Measurements from ENCODE around the gene GATD1.
"Not testable (repeated sequence)": the region's sequence is repeated elsewhere in the genome, so short reads cannot be mapped to it uniquely, and the experiment has no call there.

Gene GATD1

GRCh38 chr11:742571-743201 lies 34.6 kb downstream of the GATD1 start:
- Mint-ChIP-seq H3K27me3 (ENCODE audit: low read depth, poor library complexity) (peaks cover 33% of the 10 kb centered on the region), H3K27ac (no peak overlapping the region), H3K4me1 (peaks cover 13% of the 10 kb centered on the region), H3K4me3 (no peak overlapping the region), H3K9me3 (no peaks in the 10 kb centered on the region), H3K36me3 (ENCODE audit: low read depth) (no peaks in the 10 kb centered on the region)
- no peak for DNase-seq
- no peak for TF ChIP-seq CTCF (IDR thresholded peaks at IDR 0.05)

GRCh38 chr11:742156-742546 lies 35.1 kb downstream of the GATD1 start:
- Mint-ChIP-seq H3K27me3 (ENCODE audit: low read depth, poor library complexity) (peaks cover 36% of the 10 kb centered on the region), H3K9me3 (peaks cover 5% of the 10 kb centered on the region), H3K4me3 (no peak overlapping the region), H3K27ac (no peak overlapping the region), H3K36me3 (ENCODE audit: low read depth) (no peaks in the 10 kb centered on the region), H3K4me1 (peaks cover 19% of the 10 kb centered on the region)
- TF ChIP-seq CTCF (IDR thresholded peaks at IDR 0.05) = no peak
- no peak for DNase-seq

- H3K4me3 Mint-ChIP-seq; H3K36me3 Mint-ChIP-seq (ENCODE audit: low read depth); DNase-seq: not testable (repeated sequence)
- H3K9me3 Mint-ChIP-seq = peaks cover 24% of the 10 kb centered on the region
- peaks cover 30% of the 10 kb centered on the region for H3K27me3 Mint-ChIP-seq (ENCODE audit: low read depth, poor library complexity)
- peak overlapping the region; percentile 64 for H3K27ac Mint-ChIP-seq
- H3K4me1 Mint-ChIP-seq = peaks cover 16% of the 10 kb centered on the region
Measured at GRCh38 chr11:737899-738298, 39.4 kb downstream of the GATD1 start.

- peak overlapping the region; percentile 64 for H3K27ac Mint-ChIP-seq
- no peaks in the 10 kb centered on the region for H3K36me3 Mint-ChIP-seq (ENCODE audit: low read depth)
- DNase-seq = no peak
- H3K27me3 Mint-ChIP-seq (ENCODE audit: low read depth, poor library complexity) = peaks cover 29% of the 10 kb centered on the region
- H3K4me3 Mint-ChIP-seq = peak overlapping the region; percentile 8
- H3K9me3 Mint-ChIP-seq = peaks cover 24% of the 10 kb centered on the region
- no peak for TF ChIP-seq CTCF (IDR thresholded peaks at IDR 0.05)
- H3K4me1 Mint-ChIP-seq = peaks cover 16% of the 10 kb centered on the region
Measured at GRCh38 chr11:737366-737765, 39.9 kb downstream of the GATD1 start.

GRCh38 chr11:734541-734940 lies 42.7 kb downstream of the GATD1 start:
- H3K9me3 Mint-ChIP-seq = peaks cover 24% of the 10 kb centered on the region
- DNase-seq; H3K36me3 Mint-ChIP-seq (ENCODE audit: low read depth); H3K27ac Mint-ChIP-seq; H3K4me3 Mint-ChIP-seq: not testable (repeated sequence)
- H3K4me1 Mint-ChIP-seq = peaks cover 20% of the 10 kb centered on the region
- H3K27me3 Mint-ChIP-seq (ENCODE audit: low read depth, poor library complexity) = peaks cover 28% of the 10 kb centered on the region

- no peak for TF ChIP-seq CTCF (IDR thresholded peaks at IDR 0.05)
- no peak for DNase-seq
- peaks cover 25% of the 10 kb centered on the region for H3K27me3 Mint-ChIP-seq (ENCODE audit: low read depth, poor library complexity)
- no peak overlapping the region for H3K27ac Mint-ChIP-seq
- H3K9me3 Mint-ChIP-seq = peaks cover 24% of the 10 kb centered on the region
- H3K36me3 Mint-ChIP-seq (ENCODE audit: low read depth) = no peaks in the 10 kb centered on the region
- no peak overlapping the region for H3K4me3 Mint-ChIP-seq
- peaks cover 20% of the 10 kb centered on the region for H3K4me1 Mint-ChIP-seq
Measured at GRCh38 chr11:733072-733471, 44.2 kb downstream of the GATD1 start.

- Mint-ChIP-seq H3K4me1 (peaks cover 6% of the 10 kb centered on the region), H3K4me3 (no peak overlapping the region), H3K36me3 (ENCODE audit: low read depth) (no peaks in the 10 kb centered on the region), H3K27ac (no peak overlapping the region), H3K9me3 (peaks cover 9% of the 10 kb centered on the region), H3K27me3 (ENCODE audit: low read depth, poor library complexity) (peaks cover 43% of the 10 kb centered on the region)
- no peak for DNase-seq
- no peak for TF ChIP-seq CTCF (IDR thresholded peaks at IDR 0.05)
Measured at GRCh38 chr11:729492-730074, 47.7 kb downstream of the GATD1 start.

All from nephron progenitor cell (in vitro differentiated cells).